Calu3 (cell line): Measurements from ENCODE around the gene CPT1B. TPM values are rescaled to one million over a fixed set of nuclear protein-coding genes. Genes with fewer than 3 reads are reported as not detected.
A peak's percentile ranks its signal among the peaks of the same experiment; 100 is the strongest.

Experiments
- BruUV-seq: library from RNA; stranded (reverse); fragments of 400-500 nt; replicated peaks from 2 replicates; lab custom pipeline; 2021; lab: Mats Ljungman, UMichigan
- CTCF ChIA-PET: fragments of 300-600 bp; sonication (Branson Sonifier 250); formaldehyde crosslinking; loops from one replicate; lab custom pipeline; 2022; ENCODE audit warnings: antibody characterized with exemption; lab: Charles Lee
- DNase-seq: peaks from one replicate; pipeline ENCODE4 v3.0.0; 2022
- H3K27ac Mint-ChIP-seq: one replicate; pipeline ENCODE4 v1.8.0; 2022; ENCODE audit warnings: mixed read lengths; ENCODE audit not compliant: unreplicated experiment
- H3K27me3 Mint-ChIP-seq: one replicate; pipeline ENCODE4 v1.8.0; 2022; ENCODE audit warnings: mixed read lengths; ENCODE audit not compliant: unreplicated experiment
- H3K36me3 Mint-ChIP-seq: one replicate; pipeline ENCODE4 v1.8.0; 2022; ENCODE audit warnings: mild to moderate bottlenecking, moderate library complexity, mixed read lengths; ENCODE audit not compliant: insufficient read depth, unreplicated experiment
- H3K4me1 Mint-ChIP-seq: one replicate; pipeline ENCODE4 v1.8.0; 2022; ENCODE audit warnings: mild to moderate bottlenecking, low read depth, mixed read lengths; ENCODE audit not compliant: unreplicated experiment
- H3K4me3 Mint-ChIP-seq: one replicate; pipeline ENCODE4 v1.8.0; 2022; ENCODE audit warnings: mild to moderate bottlenecking, low read depth, moderate library complexity, mixed read lengths; ENCODE audit not compliant: unreplicated experiment
- H3K9me3 Mint-ChIP-seq: one replicate; pipeline ENCODE4 v1.8.0; 2022; ENCODE audit warnings: low read depth, mixed read lengths; ENCODE audit not compliant: unreplicated experiment
- intact Hi-C: fragments of 100-400 bp; cut with micrococcal nuclease; formaldehyde crosslinking; loops from one replicate; pipeline ENCODE4 v1.10.0; 2022; ENCODE audit not compliant: unreplicated experiment
- total RNA-seq: library from RNA; stranded (reverse); gene quantifications from 2 replicates; pipeline ENCODE4 v1.2.3, GENCODE V29; 2022
- TF ChIP-seq, protein P1 (sequence below): fragments of 200-600 bp; IDR thresholded peaks from one replicate; pipeline ENCODE4 v1.8.0; 2022; ENCODE audit warnings: antibody characterized with exemption; ENCODE audit not compliant: unreplicated experiment

Gene CPT1B
- total RNA-seq, 1 experiment from 2014 or later, result 72.6 TPM

DNA sequence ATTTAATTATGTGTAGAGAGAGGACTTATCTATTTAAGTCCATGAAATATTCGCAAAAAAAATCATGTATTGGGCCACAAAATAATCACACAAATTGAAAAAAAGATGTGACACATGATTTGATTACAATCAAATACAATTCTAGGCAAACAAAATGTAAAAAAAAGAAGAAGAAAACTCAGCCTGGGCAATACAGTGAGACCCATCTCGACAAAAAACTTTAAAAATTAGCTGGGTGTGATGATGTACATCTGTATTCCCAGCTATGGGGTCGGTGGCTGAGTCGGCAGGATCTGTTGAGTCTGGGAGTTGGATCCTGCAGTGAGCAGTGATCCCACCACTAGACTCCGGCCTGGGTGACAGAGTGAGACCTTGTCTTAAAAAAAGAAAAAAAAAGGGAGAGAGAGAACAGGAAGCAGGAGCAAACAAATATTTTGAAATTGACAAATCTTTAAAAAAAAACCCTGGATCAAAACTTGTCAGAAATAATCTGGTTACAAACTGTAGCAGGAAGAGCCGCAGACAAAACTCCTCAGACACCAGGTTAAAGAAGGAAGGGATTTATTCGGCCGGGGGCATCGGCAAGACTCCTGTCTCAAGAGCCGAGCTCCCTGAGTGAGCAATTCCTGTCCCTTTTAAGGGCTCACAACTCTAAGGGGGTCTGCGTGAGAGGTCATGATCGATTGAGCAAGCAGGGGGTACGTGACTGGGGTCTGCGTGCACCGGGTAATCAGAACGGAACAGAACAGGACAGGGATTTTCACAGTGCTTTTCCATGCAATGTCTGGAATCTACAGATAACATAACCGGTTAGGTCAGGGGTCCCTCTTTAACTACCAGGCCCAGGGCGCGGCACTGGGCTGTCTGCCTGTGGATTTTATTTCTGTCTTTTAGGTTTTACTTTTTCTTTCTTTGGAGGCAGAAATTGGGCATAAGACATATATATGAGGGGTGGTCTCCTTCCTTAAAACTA, 45.1 kb downstream of the CPT1B start:
- Mint-ChIP-seq H3K4me3 (peak overlapping the region; percentile 90), H3K36me3 (peaks cover 72% of the 10 kb centered on the region), H3K27ac (peak overlapping the region; percentile 98), H3K9me3 (no peaks in the 10 kb centered on the region), H3K27me3 (no peaks in the 10 kb centered on the region), H3K4me1 (peaks cover 31% of the 10 kb centered on the region)
- intact Hi-C loops, result no loop called here
- CTCF ChIA-PET, result interaction anchor here (1.5 to 1.9 kb wide), 2 partner anchors 30 to 88 kb away, joined by 5 to 6 read pairs; partner anchors contain the start of gene SYCE3
- no peak for DNase-seq
- BruUV-seq, result TSS peak; percentile 18
- TF ChIP-seq, protein P1, sequence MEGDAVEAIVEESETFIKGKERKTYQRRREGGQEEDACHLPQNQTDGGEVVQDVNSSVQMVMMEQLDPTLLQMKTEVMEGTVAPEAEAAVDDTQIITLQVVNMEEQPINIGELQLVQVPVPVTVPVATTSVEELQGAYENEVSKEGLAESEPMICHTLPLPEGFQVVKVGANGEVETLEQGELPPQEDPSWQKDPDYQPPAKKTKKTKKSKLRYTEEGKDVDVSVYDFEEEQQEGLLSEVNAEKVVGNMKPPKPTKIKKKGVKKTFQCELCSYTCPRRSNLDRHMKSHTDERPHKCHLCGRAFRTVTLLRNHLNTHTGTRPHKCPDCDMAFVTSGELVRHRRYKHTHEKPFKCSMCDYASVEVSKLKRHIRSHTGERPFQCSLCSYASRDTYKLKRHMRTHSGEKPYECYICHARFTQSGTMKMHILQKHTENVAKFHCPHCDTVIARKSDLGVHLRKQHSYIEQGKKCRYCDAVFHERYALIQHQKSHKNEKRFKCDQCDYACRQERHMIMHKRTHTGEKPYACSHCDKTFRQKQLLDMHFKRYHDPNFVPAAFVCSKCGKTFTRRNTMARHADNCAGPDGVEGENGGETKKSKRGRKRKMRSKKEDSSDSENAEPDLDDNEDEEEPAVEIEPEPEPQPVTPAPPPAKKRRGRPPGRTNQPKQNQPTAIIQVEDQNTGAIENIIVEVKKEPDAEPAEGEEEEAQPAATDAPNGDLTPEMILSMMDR, result no peak

DNA sequence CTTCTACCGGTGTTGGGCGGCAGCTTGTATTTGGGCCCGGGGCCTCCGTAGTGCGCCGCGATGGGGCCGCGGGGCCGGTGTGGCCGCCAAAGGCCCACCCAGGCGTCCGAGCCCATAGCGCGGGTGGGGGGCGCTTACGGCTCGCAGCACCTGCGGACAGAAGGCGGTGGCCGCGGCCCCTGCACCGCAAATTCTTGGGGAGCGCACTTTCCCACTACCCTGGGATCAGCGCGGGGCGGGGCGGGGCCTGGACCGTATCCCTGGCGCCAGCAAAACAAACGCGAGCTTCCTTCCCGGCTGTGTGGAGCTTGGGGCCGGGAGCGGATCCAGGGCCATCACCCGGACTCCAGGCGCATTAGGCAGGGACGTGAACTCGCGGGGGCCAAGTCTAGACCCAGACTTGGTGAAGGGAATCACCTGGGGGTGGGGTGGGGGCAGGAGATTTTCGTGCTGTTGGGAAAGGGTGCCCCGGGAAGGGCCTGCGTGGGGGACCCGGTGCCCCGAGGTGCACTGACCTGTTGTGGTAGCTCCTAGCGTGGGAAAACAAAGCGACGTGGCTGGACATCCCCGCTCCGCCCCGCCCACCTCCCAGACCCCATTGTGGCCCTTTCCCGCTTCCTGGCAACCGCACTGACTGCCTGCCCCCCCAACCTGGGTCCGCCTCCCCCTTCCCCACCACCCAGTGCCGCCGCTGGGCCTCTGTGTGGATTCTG, 46.1 kb downstream of the CPT1B start:
- no peaks in the 10 kb centered on the region for H3K27me3 Mint-ChIP-seq
- peak overlapping the region; percentile 90 for H3K4me3 Mint-ChIP-seq
- BruUV-seq, result no TSS peak
- H3K27ac Mint-ChIP-seq, result peak overlapping the region; percentile 98
- TF ChIP-seq, protein P1, result no peak
- intact Hi-C loops, result loop anchor here (2.0 kb wide), 1 partner anchor 89 kb away; no protein-coding TSS in a partner anchor
- peaks cover 76% of the 10 kb centered on the region for H3K36me3 Mint-ChIP-seq
- CTCF ChIA-PET, result interaction anchor here (0.7 to 1.9 kb wide), 5 partner anchors 31 to 225 kb away, joined by 3 to 6 read pairs (median 3); partner anchors contain the start of gene SYCE3
- peaks cover 29% of the 10 kb centered on the region for H3K4me1 Mint-ChIP-seq
- H3K9me3 Mint-ChIP-seq, result no peaks in the 10 kb centered on the region
- DNase-seq, result peak; percentile 84

- BruUV-seq, result no TSS peak
- CTCF ChIA-PET, result interaction anchor here (0.7 to 1.5 kb wide), 5 partner anchors 8 to 226 kb away, joined by 3 to 5 read pairs (median 3); partner anchors contain the start of gene SYCE3
- no peaks in the 10 kb centered on the region for H3K27me3 Mint-ChIP-seq
- peaks cover 34% of the 10 kb centered on the region for H3K4me1 Mint-ChIP-seq
- peak overlapping the region; percentile 98 for H3K27ac Mint-ChIP-seq
- H3K9me3 Mint-ChIP-seq, result no peaks in the 10 kb centered on the region
- H3K36me3 Mint-ChIP-seq, result peaks cover 82% of the 10 kb centered on the region
- peak overlapping the region; percentile 90 for H3K4me3 Mint-ChIP-seq
- DNase-seq, result peak; percentile 70
- intact Hi-C loops, result loop anchor here (2.0 kb wide), 1 partner anchor 89 kb away; no protein-coding TSS in a partner anchor
- TF ChIP-seq, protein P1, result no peak
Measured at GRCh38 chr22:50531546-50531961, 46.7 kb downstream of the CPT1B start.
